Measurements from ENCODE around the gene IL4R.

Gene IL4R

GRCh38 chr16:27374221-27374803, 60.5 kb downstream of the IL4R start:
- TF ChIP-seq CTCF (IDR thresholded peaks at IDR 0.05; ENCODE audit: unreplicated experiment in 3 of 3): no peak
- peaks cover 9% of the 10 kb centered on the region for H3K27me3 Mint-ChIP-seq (ENCODE audit: low read depth)
- no peak overlapping the region for H3K27ac Mint-ChIP-seq
- no peaks in the 10 kb centered on the region for H3K4me1 Mint-ChIP-seq
- H3K4me3 Mint-ChIP-seq: no peak overlapping the region
- H3K9me3 Mint-ChIP-seq: peaks cover 6% of the 10 kb centered on the region
- H3K36me3 Mint-ChIP-seq (ENCODE audit: low read depth): no peaks in the 10 kb centered on the region

GRCh38 chr16:27374804-27375425, 61.1 kb downstream of the IL4R start:
- Mint-ChIP-seq H3K4me3 (no peak overlapping the region), H3K9me3 (peaks cover 3% of the 10 kb centered on the region), H3K27ac (no peak overlapping the region), H3K4me1 (no peaks in the 10 kb centered on the region), H3K27me3 (ENCODE audit: low read depth) (peaks cover 4% of the 10 kb centered on the region), H3K36me3 (ENCODE audit: low read depth) (no peaks in the 10 kb centered on the region)
- TF ChIP-seq CTCF (IDR thresholded peaks at IDR 0.05; ENCODE audit: unreplicated experiment in 3 of 3): peak; percentile 54 to 65 (median 59)

- Mint-ChIP-seq H3K27ac (no peak overlapping the region), H3K4me1 (no peaks in the 10 kb centered on the region), H3K9me3 (no peaks in the 10 kb centered on the region), H3K4me3 (no peak overlapping the region), H3K36me3 (ENCODE audit: low read depth) (no peaks in the 10 kb centered on the region), H3K27me3 (ENCODE audit: low read depth) (no peaks in the 10 kb centered on the region)
- TF ChIP-seq CTCF (IDR thresholded peaks at IDR 0.05; ENCODE audit: unreplicated experiment in 3 of 3): no peak
Measured at GRCh38 chr16:27377666-27378485, 64.1 kb downstream of the IL4R start.

- Mint-ChIP-seq H3K4me3 (no peak overlapping the region), H3K4me1 (no peaks in the 10 kb centered on the region), H3K36me3 (ENCODE audit: low read depth) (no peaks in the 10 kb centered on the region), H3K27ac (no peak overlapping the region), H3K27me3 (ENCODE audit: low read depth) (no peaks in the 10 kb centered on the region), H3K9me3 (peaks cover under 1% of the 10 kb centered on the region)
- no peak for TF ChIP-seq CTCF (IDR thresholded peaks at IDR 0.05; ENCODE audit: unreplicated experiment in 3 of 3)
Measured at GRCh38 chr16:27378871-27379481, 65.2 kb downstream of the IL4R start.

GRCh38 chr16:27379919-27380318, 66.1 kb downstream of the IL4R start:
- Mint-ChIP-seq H3K9me3 (peaks cover 9% of the 10 kb centered on the region), H3K4me1 (no peaks in the 10 kb centered on the region), H3K27me3 (ENCODE audit: low read depth) (no peaks in the 10 kb centered on the region), H3K4me3 (no peak overlapping the region), H3K36me3 (ENCODE audit: low read depth) (no peaks in the 10 kb centered on the region), H3K27ac (no peak overlapping the region)
- no peak for TF ChIP-seq CTCF (IDR thresholded peaks at IDR 0.05; ENCODE audit: unreplicated experiment in 3 of 3)

Measured in nephron (organoid).